MM.1S (cell line): Measurements from ENCODE around the gene CLEC4M.

Experiments used
- CTCF ChIP-seq: fragments of 300-600 bp; sonication (generic); IDR thresholded peaks from 2 replicates; pipeline ENCODE4 v1.5.1; 2016; ENCODE audit warnings: antibody characterized with exemption, low read length, mixed read lengths
- EZH2 ChIP-seq: fragments of 300-600 bp; sonication (generic); optimal IDR thresholded peaks from 2 replicates; pipeline ENCODE3; 2017; ENCODE audit warnings: low read depth, mild to moderate bottlenecking, antibody characterized with exemption, low read length, mixed read lengths
- EZH2phosphoT487 ChIP-seq: fragments of 300-600 bp; sonication (generic); IDR thresholded peaks from 2 replicates; pipeline ENCODE4 v1.6.1; 2018; ENCODE audit warnings: antibody characterized with exemption, low read length

DNA sequence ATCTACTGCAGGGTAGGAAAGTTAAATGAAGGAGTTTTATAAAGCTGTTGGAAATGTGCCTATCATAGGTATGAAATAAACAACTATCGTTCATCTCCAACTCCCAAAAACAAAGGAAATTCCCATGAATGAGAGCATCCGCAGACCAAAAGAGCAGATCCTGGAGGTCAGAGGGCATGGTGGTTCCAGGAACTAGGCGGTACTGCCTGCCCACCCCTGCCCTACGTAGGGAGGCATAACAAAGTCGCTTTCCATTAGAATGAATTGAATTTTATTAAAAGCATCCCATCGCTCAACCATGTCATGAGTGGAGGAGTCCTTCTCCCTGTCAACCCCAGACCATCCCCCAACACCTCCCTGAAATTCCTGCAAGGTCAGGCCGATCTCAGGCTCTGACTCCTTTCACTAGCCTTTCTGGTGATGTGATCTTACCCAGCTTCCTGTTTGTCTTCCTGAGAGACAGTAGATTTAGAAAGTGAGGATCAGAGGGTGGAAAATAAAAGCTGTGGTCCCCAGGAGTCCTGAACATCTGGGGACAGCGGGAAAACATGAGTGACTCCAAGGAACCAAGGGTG is at the start of gene CLEC4M:
- TF ChIP-seq CTCF, result no peak
- TF ChIP-seq EZH2, result no peak
- TF ChIP-seq EZH2phosphoT487, result no peak
